ENCODE data around the gene OR6C3.
"Not testable (repeated sequence)": the region's sequence is repeated elsewhere in the genome, so short reads cannot be mapped to it uniquely, and the experiment has no call there.

OR6C3 gene

DNA sequence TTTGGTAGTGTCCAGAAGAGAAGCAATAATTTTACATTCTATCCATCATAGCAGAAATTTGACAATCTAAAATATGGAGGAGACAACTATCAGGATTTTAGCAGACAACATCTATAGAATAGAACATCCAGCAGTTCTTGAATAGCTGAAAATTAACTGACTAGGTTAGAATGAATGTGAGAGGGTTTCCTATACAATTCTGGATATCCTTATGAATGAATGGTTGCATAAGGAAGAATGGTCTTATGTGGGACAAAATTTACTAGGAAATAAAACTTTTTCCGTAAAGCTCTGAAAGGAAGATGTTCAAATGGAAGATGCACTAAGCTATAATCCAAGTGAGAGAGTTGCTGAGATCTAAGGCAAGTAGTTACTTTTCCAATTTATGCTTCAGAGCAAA lies at the start of gene OR6C3:
Gene OR6C3 (plus strand): TSS at position 301 of the 400 bp plus-strand sequence. CDS start 955 bp downstream, outside the sequence.
- no peak for DNase-seq (ENCODE audit: low read depth)

GRCh38 chr12:55280991-55281390 lies 49.6 kb upstream of the OR6C3 start:
- no peak for DNase-seq (ENCODE audit: low read depth)

DNA sequence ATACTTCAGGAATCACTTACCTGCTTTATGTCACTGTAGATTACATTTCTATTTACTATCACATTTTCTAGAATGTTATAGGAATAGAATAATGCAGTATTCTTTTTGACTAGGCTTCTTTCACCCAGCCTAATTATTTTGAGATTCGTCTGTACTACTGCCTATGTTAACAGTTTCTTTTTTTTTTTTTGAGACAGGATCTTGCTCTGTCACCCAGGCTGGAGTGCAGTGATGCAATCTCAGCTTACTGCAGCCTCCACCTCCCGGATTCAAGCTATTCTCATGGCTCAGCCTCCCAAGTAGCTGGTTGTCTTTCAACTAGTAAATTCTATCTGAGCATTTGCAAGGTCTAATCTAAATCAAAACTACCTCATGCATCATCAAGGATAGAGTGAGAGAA lies 40.5 kb upstream of the OR6C3 start:
- no peak for DNase-seq (ENCODE audit: low read depth)

DNA sequence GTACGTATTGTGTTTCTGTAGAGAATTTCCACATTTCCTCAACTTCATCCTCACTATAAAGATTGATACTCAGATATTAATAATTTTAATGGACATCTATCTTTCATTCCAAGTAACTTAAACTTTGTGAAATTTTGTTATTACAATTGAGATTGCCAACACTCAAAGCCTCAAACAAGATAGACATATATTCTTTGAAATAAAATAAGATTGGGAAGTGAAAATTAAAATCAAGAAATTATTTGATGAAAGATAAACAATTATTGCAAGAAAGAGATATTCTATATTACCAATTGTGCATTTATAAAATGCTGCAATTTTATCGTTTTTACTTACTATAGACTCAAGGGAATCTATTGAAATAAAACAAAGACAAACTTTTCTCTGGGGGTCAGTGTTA lies 34.1 kb upstream of the OR6C3 start, which contains the start of gene OR6C6:
Gene OR6C6 (minus strand): TSS at position 101 of the 400 bp plus-strand sequence. CDS start 1,337 bp downstream, outside the sequence.
- no peak for DNase-seq (ENCODE audit: low read depth)

GRCh38 chr12:55314043-55314442 lies 16.5 kb upstream of the OR6C3 start, which contains the start of gene OR6C1:
OR6C1 (plus strand) TSS chr12:55314343; CDS start chr12:55320600, 6,257 bp downstream.
- DNase-seq (ENCODE audit: low read depth): no peak

DNA sequence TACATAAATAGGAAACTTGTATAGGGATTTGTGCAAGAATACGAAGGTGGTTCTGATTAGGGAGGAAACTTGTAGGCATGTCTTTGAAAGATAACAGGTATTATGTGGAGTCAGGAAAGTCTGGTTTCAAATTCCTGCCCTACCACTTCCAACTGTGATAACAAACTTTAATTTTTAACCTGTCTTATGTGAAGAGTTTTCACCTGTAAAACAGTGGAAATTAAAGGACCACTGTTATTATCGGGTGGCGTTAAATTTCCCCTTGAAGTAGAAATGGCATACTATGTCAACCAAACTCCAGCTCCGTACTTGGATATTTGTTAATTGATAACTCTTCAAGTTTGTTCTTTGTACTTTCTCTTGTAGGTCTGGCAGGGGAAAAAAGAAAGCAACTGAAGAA lies 10.3 kb upstream of the OR6C3 start:
- no peak for DNase-seq (ENCODE audit: low read depth)

DNA sequence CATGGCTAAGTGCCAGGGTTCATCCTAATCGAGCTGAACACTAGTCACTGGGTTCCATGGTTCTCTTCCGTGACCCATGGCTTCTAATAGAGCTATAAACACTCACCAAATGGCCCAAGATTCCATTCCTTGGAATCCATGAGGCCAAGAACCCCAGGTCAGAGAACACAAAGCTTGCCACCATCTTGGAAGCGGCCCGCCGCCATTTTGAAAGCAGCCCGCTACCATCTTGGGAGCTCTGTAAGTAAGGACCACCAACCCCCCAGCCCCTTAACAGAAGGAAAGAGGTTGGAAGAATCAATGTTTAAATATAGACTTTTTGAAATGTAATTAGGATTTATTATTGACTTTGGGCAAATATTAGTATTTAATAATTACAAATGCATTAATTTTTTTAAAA lies 4.7 kb upstream of the OR6C3 start:
- DNase-seq (ENCODE audit: low read depth): not testable (repeated sequence)

- no peak for DNase-seq (ENCODE audit: low read depth)
Measured at GRCh38 chr12:55336002-55336401, 5.5 kb downstream of the OR6C3 start.

DNA sequence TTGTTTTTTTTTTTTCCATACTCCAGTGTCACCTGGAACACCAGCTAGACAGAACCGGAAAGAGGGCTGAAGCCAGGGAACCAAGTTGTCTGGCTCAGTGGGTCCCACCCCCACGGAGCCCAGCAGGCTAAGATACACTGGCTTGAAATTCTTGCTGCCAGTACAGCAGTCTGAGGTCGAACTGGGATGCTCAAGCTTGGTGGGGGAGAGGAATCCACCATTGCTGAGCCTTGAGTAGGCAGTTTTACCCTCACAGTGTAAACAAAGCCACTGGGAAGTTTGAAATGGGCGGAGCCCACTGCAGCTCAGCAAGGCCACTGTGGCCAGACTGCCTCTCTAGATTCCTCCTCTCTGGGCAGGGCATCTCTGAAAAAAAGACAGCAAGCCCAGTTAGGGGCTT lies 24.8 kb downstream of the OR6C3 start:
- DNase-seq (ENCODE audit: low read depth): not testable (repeated sequence)

DNA sequence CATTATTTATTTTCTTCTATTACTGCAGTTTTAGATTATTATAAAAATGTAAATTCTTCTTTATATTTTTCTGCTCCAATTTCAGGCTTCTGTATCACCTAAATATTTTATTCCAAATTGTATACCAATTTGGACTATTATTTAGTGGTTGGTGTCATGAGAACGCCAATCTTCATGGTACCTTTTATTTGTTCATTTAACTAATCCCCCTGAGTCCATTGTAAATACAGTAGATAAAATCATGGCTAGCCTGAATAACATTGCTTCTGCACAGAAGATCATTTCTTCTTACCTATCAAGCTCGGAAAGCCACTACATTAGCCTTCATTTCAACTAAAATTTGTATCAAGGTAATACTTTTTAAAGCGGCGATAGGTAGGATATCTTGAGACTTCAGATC lies 32.1 kb downstream of the OR6C3 start, which contains the start of gene OR6C75:
Gene OR6C75 (plus strand): TSS at position 301 of the 400 bp plus-strand sequence. CDS start 2,136 bp downstream, outside the sequence.
- no peak for DNase-seq (ENCODE audit: low read depth)

DNA sequence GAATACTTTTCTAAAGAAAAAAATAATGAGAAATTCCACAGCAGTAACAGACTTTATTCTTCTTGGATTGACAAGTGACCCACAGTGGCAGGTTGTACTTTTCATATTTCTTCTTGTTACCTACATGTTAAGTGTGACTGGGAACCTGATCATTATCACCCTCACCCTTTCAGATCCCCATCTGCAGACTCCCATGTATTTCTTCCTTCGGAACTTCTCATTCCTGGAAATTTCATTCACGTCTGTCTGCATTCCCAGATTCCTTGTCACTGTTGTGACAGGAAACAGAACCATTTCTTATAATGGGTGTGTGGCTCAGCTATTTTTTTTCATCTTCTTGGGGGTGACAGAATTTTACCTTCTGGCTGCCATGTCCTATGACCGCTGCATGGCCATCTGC lies 34.5 kb downstream of the OR6C3 start:
- no peak for DNase-seq (ENCODE audit: low read depth)

DNA sequence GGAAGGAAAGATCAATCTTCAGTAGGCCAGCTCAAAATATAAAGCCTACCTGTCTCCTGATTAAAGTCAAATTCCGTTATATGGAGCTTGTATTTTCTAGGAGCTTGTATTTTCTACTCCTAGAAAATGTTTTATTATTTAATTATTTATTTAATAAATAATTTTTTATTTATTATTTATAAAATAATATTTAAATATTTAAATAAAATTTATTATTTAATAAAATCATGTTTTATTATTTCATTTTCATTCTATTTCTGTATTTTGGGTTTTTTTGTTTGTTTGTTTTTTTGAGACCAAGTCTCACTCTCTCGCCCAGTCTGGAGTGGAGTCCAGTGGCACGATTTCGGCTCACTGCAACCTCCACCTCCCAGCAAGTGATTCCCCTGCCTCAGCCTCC lies 42.0 kb downstream of the OR6C3 start:
- no peak for DNase-seq (ENCODE audit: low read depth)

Measured in activated T-cell treated with anti-CD3 and anti-CD28 coated beads for 1 hour (primary cell).